ENCODE measurements around the gene ZBTB37. TPM values are rescaled to one million over a fixed set of nuclear protein-coding genes. Genes with fewer than 3 reads are reported as not detected.

ZBTB37 gene
- total and polyA plus RNA-seq, 9 of the 15 experiments (the other 6 are each of a cell fraction or from before 2014, with no cell fraction given): 1.3 to 13.9 (median 5.4) TPM

GRCh38 chr1:173824315-173825081 is 43.7 kb upstream of the ZBTB37 start, which contains the start of the genes CENPL and DARS2 (continued):
- peak; percentile 83 for TF ChIP-seq ZFX (CRISPR knock-in tag; IDR thresholded peaks at IDR 0.05)
- TF ChIP-seq RHOXF2B (CRISPR knock-in tag; conservative IDR thresholded peaks at IDR 0.05): 0 out of 2 replicates have a peak, but pooled peaks have one; percentile 12
- peak; percentile 98 for TF ChIP-seq CREM (IDR thresholded peaks at IDR 0.05; ENCODE audit: low read depth)
- TF ChIP-seq NR2C1 (IDR thresholded peaks at IDR 0.05): peak; percentile 93
- TF ChIP-seq NR2C1 (tag; IDR thresholded peaks at IDR 0.05): peak; percentile 94
- TF ChIP-seq, protein P1, sequence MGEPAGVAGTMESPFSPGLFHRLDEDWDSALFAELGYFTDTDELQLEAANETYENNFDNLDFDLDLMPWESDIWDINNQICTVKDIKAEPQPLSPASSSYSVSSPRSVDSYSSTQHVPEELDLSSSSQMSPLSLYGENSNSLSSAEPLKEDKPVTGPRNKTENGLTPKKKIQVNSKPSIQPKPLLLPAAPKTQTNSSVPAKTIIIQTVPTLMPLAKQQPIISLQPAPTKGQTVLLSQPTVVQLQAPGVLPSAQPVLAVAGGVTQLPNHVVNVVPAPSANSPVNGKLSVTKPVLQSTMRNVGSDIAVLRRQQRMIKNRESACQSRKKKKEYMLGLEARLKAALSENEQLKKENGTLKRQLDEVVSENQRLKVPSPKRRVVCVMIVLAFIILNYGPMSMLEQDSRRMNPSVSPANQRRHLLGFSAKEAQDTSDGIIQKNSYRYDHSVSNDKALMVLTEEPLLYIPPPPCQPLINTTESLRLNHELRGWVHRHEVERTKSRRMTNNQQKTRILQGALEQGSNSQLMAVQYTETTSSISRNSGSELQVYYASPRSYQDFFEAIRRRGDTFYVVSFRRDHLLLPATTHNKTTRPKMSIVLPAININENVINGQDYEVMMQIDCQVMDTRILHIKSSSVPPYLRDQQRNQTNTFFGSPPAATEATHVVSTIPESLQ (CRISPR knock-in tag; IDR thresholded peaks at IDR 0.05): peak; percentile 49; the same call in 1 of the 2 replicates
- peak; percentile 25 for TF ChIP-seq GTF2F1 (IDR thresholded peaks at IDR 0.05; ENCODE audit: low read depth, low read length)
- 0 out of 2 replicates have a peak, but pooled peaks have one; percentile 63 for TF ChIP-seq SMARCA4 (IDR thresholded peaks at IDR 0.05)
- TF ChIP-seq ZNF518B (CRISPR knock-in tag; IDR thresholded peaks at IDR 0.05): no peak
- TF ChIP-seq ZNF143 (CRISPR knock-in tag; IDR thresholded peaks at IDR 0.05): peak; percentile 86
- 0 out of 2 replicates have a peak, but pooled peaks have one; percentile 48 for TF ChIP-seq HDAC8 (tag; IDR thresholded peaks at IDR 0.05)
- TF ChIP-seq, protein P2, sequence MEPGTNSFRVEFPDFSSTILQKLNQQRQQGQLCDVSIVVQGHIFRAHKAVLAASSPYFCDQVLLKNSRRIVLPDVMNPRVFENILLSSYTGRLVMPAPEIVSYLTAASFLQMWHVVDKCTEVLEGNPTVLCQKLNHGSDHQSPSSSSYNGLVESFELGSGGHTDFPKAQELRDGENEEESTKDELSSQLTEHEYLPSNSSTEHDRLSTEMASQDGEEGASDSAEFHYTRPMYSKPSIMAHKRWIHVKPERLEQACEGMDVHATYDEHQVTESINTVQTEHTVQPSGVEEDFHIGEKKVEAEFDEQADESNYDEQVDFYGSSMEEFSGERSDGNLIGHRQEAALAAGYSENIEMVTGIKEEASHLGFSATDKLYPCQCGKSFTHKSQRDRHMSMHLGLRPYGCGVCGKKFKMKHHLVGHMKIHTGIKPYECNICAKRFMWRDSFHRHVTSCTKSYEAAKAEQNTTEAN (CRISPR knock-in tag; IDR thresholded peaks at IDR 0.05): peak; percentile 81; the same call in 1 of the 2 replicates
- peak; percentile 62 to 90; a peak in 2 of 4 replicates for TF ChIP-seq SIN3A (IDR thresholded peaks at IDR 0.05; ENCODE audit: borderline replicate concordance in 2 of 2, control insufficient read depth in 1 of 2, low read depth in 2 of 2, low read length in 2 of 2)
- TF ChIP-seq LCOR (CRISPR knock-in tag; IDR thresholded peaks at IDR 0.05): peak; percentile 83
- peak in 1 of 2 experiments; percentile 53; a peak in 2 of 4 replicates for TF ChIP-seq TEAD1 (CRISPR knock-in tag; IDR thresholded peaks at IDR 0.05)

All from K562 (cell line).